KOPT-K1 (cell line): ENCODE measurements around the gene TMEM178B.
"Not testable (repeated sequence)": the region's sequence is repeated elsewhere in the genome, so short reads cannot be mapped to it uniquely, and the experiment has no call there.

Source experiments
- H3K27ac ChIP-seq: fragments of 200-600 bp; sonication (generic); 2 replicates; pipeline ENCODE4 v1.5.1; 2016; ENCODE audit warnings: antibody characterized with exemption, mild to moderate bottlenecking, low read depth, low read length; ENCODE audit not compliant: poor library complexity, severe bottlenecking
- H3K36me3 ChIP-seq: fragments of 200-600 bp; sonication (generic); 2 replicates; pipeline ENCODE4 v1.5.1; 2017; ENCODE audit warnings: antibody characterized with exemption, mild to moderate bottlenecking, low read length, moderate library complexity; ENCODE audit not compliant: insufficient read depth
- H3K9me3 ChIP-seq: fragments of 200-600 bp; sonication (generic); 2 replicates; pipeline ENCODE4 v1.5.1; 2017; ENCODE audit warnings: antibody characterized with exemption, low read length, mild to moderate bottlenecking; ENCODE audit not compliant: insufficient read depth, poor library complexity, severe bottlenecking

TMEM178B gene

DNA sequence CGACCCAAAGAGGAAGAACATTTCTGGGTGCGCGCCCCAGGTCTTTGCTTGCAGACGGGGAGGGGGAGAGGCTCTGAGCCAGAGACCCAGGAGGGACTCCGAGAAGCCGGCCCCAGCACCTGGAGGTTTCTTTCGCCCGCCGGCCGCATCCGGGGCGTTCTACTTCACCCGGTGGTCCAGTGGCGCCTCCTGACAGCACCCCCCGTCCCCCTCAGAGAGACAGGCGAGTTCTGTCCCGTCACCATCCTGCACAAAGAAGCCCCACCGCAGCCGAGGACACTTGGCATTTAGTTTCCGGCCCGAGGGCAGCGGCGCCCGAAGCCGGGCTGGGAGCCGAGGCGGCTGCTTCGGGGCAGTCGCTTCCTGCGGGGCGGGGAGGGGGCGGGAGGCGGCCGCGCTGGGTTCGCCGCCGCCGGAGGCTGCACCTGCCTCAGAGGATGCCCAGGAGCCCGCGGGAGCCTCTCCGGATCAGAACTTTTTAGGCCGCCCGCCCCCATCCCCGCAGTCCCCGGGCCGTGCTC is at the start of gene TMEM178B:
TMEM178B (plus strand) TSS at position 424 of the 521 bp plus-strand sequence.
- Histone ChIP-seq H3K36me3 (no peaks in the 10 kb centered on the region), H3K27ac (no peak within 1 kb of the TSS), H3K9me3 (no peaks in the 10 kb centered on the region)

GRCh38 chr7:141024668-141025067 is 49.2 kb upstream of the TMEM178B start:
- no peak overlapping the region for H3K27ac ChIP-seq
- no peaks in the 10 kb centered on the region for H3K36me3 ChIP-seq
- peaks cover 19% of the 10 kb centered on the region for H3K9me3 ChIP-seq

- peaks cover 19% of the 10 kb centered on the region for H3K9me3 ChIP-seq
- H3K27ac ChIP-seq: no peak overlapping the region
- no peaks in the 10 kb centered on the region for H3K36me3 ChIP-seq
These were observed 46.8 kb upstream of the TMEM178B start for GRCh38 chr7:141027043-141027442.

DNA sequence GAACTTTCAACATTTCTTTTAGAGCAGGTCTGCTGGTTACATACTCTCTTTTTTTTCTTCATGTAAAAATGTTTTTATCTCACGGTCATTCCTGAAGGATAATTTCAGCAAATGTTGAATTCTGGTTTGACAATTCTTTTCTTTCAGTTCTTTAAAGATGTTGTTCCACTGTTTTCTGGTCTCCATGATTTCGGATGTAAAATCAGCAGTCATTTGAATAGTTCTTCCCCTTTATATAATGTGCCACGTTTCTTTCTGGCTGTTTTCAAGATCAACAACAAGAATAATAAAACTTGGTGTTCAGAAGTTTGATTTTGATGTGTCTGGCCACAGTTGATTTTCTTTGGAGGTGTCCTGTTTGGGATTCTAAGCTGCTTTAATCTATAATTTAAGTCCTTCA is 45.1 kb upstream of the TMEM178B start:
- Histone ChIP-seq H3K9me3 (peaks cover 19% of the 10 kb centered on the region), H3K27ac (no peak overlapping the region), H3K36me3 (no peaks in the 10 kb centered on the region)

DNA sequence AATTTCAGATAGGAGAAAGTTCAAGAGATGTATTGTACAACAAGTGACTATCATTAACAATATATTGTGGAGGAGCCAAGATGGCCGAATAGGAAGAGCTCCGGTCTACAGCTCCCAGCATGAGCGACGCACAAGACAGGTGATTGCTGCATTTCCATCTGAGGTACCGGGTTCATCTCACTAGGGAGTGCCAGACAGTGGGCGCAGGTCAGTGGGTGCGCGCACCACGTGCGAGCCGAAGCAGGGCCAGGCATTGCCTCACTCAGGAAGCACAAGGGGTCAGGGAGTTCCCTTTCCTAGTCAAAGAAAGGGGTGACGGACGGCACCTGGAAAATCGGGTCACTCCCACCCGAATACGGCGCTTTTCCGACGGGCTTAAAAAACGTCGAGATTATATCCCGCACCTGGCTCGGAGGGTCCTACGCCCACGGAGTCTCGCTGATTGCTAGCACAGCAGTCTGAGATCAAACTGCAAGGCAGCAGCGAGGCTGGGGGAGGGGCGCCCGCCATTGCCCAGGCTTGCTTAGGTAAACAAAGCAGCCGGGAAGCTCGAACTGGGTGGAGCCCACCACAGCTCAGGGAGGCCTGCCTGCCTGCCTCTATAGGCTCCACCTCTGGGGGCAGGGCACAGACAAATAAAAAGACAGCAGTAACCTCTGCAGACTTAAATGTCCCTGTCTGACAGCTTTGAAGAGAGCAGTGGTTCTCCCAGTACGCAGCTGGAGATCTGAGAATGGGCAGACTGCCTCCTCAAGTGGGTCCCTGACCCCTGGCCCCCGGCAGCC is 41.1 kb upstream of the TMEM178B start:
- H3K36me3 ChIP-seq, H3K9me3 ChIP-seq, H3K27ac ChIP-seq: not testable (repeated sequence)

GRCh38 chr7:141038100-141038499 is 35.8 kb upstream of the TMEM178B start:
- H3K27ac ChIP-seq, H3K36me3 ChIP-seq, H3K9me3 ChIP-seq: not testable (repeated sequence)

DNA sequence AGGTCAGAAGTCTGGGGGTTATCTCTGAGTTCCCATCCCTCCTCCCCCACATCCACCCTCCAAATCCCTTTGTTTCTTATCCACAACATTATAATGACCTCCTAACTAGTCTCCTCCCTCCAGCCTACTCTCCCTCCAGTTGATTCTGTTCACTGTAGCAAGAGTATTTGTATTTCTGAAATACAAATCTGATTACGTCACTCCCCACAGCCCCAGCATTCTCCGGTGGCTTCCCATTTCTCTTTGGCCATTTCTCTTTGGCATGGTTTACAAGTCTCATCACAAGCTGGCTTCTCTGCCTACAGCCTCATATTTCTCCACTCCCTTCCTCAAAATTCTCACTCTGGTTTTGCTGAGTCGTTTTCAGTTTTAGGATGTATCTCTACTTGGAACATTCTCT is 34.5 kb upstream of the TMEM178B start:
- H3K36me3 ChIP-seq: no peaks in the 10 kb centered on the region
- H3K9me3 ChIP-seq: no peaks in the 10 kb centered on the region
- H3K27ac ChIP-seq: no peak overlapping the region

GRCh38 chr7:141042222-141043193 is 31.4 kb upstream of the TMEM178B start:
- peaks cover 3% of the 10 kb centered on the region for H3K9me3 ChIP-seq
- H3K36me3 ChIP-seq: no peaks in the 10 kb centered on the region
- no peak overlapping the region for H3K27ac ChIP-seq

GRCh38 chr7:141043616-141044015 is 30.2 kb upstream of the TMEM178B start:
- no peak overlapping the region for H3K27ac ChIP-seq
- H3K9me3 ChIP-seq: peaks cover 3% of the 10 kb centered on the region
- H3K36me3 ChIP-seq: no peaks in the 10 kb centered on the region

GRCh38 chr7:141045126-141045841 is 28.6 kb upstream of the TMEM178B start:
- H3K27ac ChIP-seq: no peak overlapping the region
- H3K36me3 ChIP-seq: no peaks in the 10 kb centered on the region
- H3K9me3 ChIP-seq: peaks cover 3% of the 10 kb centered on the region

DNA sequence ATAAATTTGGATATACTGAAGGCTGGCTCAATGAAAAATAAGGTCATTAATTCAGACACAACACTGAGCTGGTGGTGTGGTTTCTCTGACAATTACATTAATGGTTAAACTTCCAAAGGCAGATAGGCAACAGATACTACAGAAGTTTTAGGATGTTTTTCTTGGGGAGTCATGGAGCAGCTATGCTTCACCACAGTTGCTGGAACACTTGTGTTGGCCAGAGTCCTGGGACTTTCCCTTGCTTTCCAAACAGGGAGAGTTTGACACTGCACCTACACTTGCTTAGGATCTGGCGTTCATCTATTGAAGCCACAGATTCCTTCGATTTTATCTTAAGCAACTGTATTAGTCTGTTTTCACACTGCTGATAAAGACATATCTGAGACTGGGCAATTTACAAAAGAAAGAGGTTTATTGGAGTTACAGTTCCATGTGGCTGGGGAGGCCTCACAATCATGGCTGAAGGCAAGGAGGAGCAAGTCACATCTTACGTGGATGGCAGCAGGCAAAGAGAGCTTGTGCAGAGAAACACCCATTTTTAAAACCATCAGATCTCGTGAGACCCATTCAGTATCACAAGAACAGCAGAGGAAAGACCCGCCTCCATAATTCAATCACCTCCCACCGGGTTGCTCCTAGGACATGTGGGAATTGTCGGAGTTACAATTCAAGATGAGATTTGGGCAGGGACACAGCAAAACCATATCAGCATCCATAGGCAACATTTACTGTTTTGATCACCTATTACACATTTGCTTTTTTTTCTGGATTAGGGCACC is 27.8 kb upstream of the TMEM178B start:
- H3K36me3 ChIP-seq: no peaks in the 10 kb centered on the region
- H3K27ac ChIP-seq: no peak overlapping the region
- peaks cover 3% of the 10 kb centered on the region for H3K9me3 ChIP-seq

GRCh38 chr7:141053626-141054025 is 20.2 kb upstream of the TMEM178B start:
- H3K9me3 ChIP-seq: peaks cover 13% of the 10 kb centered on the region
- H3K27ac ChIP-seq: no peak overlapping the region
- no peaks in the 10 kb centered on the region for H3K36me3 ChIP-seq

DNA sequence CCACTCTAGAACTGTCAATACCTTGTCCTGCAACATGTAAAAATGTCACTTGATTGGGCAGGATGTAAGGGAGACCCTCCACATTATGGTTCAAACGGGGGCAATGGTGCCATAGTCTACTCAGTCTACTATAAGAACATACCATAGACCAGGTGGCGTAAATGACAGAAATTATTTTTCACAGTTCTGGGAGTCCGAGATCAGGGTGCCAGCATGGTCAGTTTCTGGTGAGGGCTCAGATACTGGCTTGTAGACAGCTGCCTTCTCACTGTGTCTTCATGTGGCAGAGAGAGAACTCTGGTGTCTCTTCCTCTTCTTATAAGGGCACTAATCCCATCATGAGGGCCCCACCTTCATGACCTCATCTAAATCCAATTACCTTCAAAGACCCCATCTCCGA is 18.7 kb upstream of the TMEM178B start:
- Histone ChIP-seq H3K27ac (no peak overlapping the region), H3K9me3 (peaks cover 13% of the 10 kb centered on the region), H3K36me3 (no peaks in the 10 kb centered on the region)

DNA sequence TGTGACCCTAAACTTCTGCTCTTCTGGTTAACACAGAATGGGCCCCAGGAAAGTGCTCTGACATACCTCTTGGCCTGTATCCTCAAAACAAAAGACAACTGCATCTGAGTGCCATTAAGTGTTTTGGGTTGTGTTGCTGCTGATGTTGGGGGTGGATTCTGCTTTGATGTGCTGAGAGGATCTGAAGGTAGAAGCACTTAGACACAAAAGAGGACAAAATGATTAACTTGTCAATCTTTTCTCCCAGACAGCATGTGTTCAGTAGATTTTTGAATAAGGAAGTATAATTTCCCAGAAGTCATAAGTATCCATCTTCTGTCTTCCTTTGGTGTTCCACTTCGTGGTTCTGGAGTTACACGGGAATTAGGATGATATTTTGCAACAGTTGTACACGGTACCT is 16.1 kb upstream of the TMEM178B start:
- H3K27ac ChIP-seq: no peak overlapping the region
- no peaks in the 10 kb centered on the region for H3K36me3 ChIP-seq
- H3K9me3 ChIP-seq: peaks cover 13% of the 10 kb centered on the region
